ENCODE data around the gene TPK1. TPM values are rescaled to one million over a fixed set of nuclear protein-coding genes. Genes with fewer than 3 reads are reported as not detected.

The TPK1 gene
- total and polyA plus RNA-seq, 2 of the 4 experiments (the other 2 are of a cell fraction) = 0.38 to 1.8 TPM

DNA sequence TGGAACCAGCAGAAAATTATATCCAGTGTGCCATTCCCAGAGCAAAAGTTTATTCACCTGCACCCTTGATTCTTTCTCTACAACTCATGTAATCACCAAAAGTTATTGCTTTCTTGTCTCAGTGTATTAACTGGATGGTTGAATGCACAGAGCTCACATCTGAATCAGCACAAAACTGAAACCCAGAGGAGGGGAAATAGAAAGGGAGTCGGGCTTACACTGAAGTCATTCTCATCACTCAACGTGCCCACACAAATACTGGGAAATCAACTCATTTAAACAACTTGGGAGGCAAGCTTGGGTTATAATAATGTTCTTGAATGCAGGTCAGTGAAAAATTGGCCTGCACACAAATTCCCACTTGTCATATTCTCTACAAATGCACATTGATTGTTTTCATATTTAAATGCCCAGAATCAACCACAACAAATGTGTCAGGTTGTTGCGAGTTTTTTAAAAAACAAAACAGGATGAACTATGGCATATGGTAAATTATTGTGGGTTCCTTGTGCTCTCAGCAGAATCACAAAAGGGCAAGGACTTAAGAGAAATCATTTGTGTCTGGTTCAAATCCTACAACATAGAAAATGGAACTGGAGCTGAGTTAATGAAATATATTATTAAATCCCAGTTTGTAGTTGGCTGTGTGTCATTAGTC, 306.5 kb downstream of the TPK1 start:
- no peak overlapping the region for H3K18ac ChIP-seq (ENCODE audit: low read depth, low read length)
- peaks cover 5% of the 10 kb centered on the region for H3K9me3 ChIP-seq (ENCODE audit: control insufficient read depth, insufficient read depth, low read length)
- WGBS, 2 experiments (ENCODE audit: extremely low coverage in 2 of 2, insufficient read length in 1 of 2) = no CpG with 5 or more reads among the region's 3 CpGs
- no peak overlapping the region for H3K9ac ChIP-seq (ENCODE audit: low read depth, low read length)
- TF ChIP-seq FOS (IDR thresholded peaks at IDR 0.05; ENCODE audit: low read depth, low read length) (no peak), MAZ (IDR thresholded peaks at IDR 0.05; ENCODE audit: borderline replicate concordance, low read depth, low read length) (no peak), MAFK (IDR thresholded peaks at IDR 0.05; ENCODE audit: low read depth, low read length) (no peak)
- TF ChIP-seq, protein P1, sequence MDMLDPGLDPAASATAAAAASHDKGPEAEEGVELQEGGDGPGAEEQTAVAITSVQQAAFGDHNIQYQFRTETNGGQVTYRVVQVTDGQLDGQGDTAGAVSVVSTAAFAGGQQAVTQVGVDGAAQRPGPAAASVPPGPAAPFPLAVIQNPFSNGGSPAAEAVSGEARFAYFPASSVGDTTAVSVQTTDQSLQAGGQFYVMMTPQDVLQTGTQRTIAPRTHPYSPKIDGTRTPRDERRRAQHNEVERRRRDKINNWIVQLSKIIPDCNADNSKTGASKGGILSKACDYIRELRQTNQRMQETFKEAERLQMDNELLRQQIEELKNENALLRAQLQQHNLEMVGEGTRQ (IDR thresholded peaks at IDR 0.05; ENCODE audit: low read depth, low read length) = no peak
- H2BK15ac ChIP-seq (ENCODE audit: low read depth, low read length) = no peak overlapping the region
- no peak overlapping the region for H3K23ac ChIP-seq (ENCODE audit: low read depth, low read length)
- no peak overlapping the region for H4K5ac ChIP-seq (ENCODE audit: low read depth, low read length)
- H3K4ac ChIP-seq (ENCODE audit: low read depth, low read length) = no peak overlapping the region
- in situ Hi-C loops (cut with MboI; ENCODE audit: low sequenced_read_pairs) = no loop called here
- H2AFZ ChIP-seq (replicated peaks; ENCODE audit: low read length, poor library complexity) = no peak overlapping the region
- no peaks in the 10 kb centered on the region for H3K27me3 ChIP-seq (ENCODE audit: control insufficient read depth, insufficient read depth, low read length)
- no peak overlapping the region for H2AK5ac ChIP-seq (ENCODE audit: low read depth, low read length)
- H2BK20ac ChIP-seq (ENCODE audit: low read depth, low read length) = no peak overlapping the region
- no peaks in the 10 kb centered on the region for H3K79me1 ChIP-seq (ENCODE audit: low read depth in 1 of 2, low read length in 2 of 2)
- ChIA-PET POLR2A (ENCODE audit: unreplicated experiment) (no interaction called here), CTCF (no interaction called here)
- dilution Hi-C loops (cut with HindIII; ENCODE audit: low sequenced_read_pairs, unreplicated experiment) = no loop called here
- H3K4me2 ChIP-seq (ENCODE audit: low read depth, low read length) = no peak overlapping the region
- no peak overlapping the region for H4K8ac ChIP-seq (ENCODE audit: low read depth in 2 of 2, low read length in 2 of 2)
- H2AK9ac ChIP-seq (replicated peaks; ENCODE audit: low read depth, low read length, poor library complexity) = no peak overlapping the region
- no peaks in the 10 kb centered on the region for H3K9me1 ChIP-seq (ENCODE audit: insufficient read depth, low read length)
- no TSS peak for BruUV-seq (replicated peaks)
- no peaks in the 10 kb centered on the region for H3K36me3 ChIP-seq (ENCODE audit: control insufficient read depth, insufficient read depth, low read length)
- no peak for ATAC-seq (ENCODE audit: low read depth)
- no peak overlapping the region for H4K91ac ChIP-seq (ENCODE audit: insufficient read depth, low read depth, low read length)
- intact Hi-C loops (cut with micrococcal nuclease) = no loop called here
- no peak overlapping the region for H2BK5ac ChIP-seq (ENCODE audit: low read depth, low read length, poor library complexity, severe bottlenecking)
- no peaks in the 10 kb centered on the region for H4K20me1 ChIP-seq (ENCODE audit: insufficient read depth, low read length)
- no peaks in the 10 kb centered on the region for H3K4me1 ChIP-seq (ENCODE audit: control insufficient read depth, insufficient read depth, low read length)
- no peak overlapping the region for H3K14ac ChIP-seq (replicated peaks; ENCODE audit: low read depth, low read length)
- H3K27ac ChIP-seq (ENCODE audit: insufficient read depth, low read length) = no peak overlapping the region
- H3K56ac ChIP-seq (ENCODE audit: extremely low read depth, insufficient read depth, low read length) = no peak overlapping the region
- no peak overlapping the region for H2BK120ac ChIP-seq (ENCODE audit: low read depth, low read length)
- no peak overlapping the region for H3K4me3 ChIP-seq (ENCODE audit: insufficient read depth, low read depth, low read length)
- DNase-seq = no peak
